Measurements from ENCODE around the gene KLK6.

The KLK6 gene

DNA sequence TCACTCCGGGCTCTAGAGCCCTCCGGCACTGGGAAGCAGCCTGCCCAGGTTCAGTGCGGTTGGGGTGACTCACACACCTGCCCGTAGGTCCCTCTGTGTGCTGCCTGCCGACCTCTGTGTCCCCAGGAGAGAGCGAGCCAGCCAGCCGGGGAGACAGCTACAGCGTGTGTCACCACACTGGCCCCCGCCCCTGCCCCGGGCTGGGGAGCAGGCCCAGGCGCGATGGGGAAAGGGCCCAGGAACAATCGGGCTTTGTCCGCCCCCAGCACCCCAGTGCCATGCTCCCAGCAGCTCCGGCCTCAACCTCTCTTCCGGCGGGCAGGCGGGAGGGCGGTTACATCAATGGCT lies at the start of gene KLK6:
Gene KLK6, minus strand, starts transcription at position 179 of the 348 bp plus-strand sequence. CDS start 1,487 bp downstream, outside the sequence.
- DNase-seq: no peak

DNA sequence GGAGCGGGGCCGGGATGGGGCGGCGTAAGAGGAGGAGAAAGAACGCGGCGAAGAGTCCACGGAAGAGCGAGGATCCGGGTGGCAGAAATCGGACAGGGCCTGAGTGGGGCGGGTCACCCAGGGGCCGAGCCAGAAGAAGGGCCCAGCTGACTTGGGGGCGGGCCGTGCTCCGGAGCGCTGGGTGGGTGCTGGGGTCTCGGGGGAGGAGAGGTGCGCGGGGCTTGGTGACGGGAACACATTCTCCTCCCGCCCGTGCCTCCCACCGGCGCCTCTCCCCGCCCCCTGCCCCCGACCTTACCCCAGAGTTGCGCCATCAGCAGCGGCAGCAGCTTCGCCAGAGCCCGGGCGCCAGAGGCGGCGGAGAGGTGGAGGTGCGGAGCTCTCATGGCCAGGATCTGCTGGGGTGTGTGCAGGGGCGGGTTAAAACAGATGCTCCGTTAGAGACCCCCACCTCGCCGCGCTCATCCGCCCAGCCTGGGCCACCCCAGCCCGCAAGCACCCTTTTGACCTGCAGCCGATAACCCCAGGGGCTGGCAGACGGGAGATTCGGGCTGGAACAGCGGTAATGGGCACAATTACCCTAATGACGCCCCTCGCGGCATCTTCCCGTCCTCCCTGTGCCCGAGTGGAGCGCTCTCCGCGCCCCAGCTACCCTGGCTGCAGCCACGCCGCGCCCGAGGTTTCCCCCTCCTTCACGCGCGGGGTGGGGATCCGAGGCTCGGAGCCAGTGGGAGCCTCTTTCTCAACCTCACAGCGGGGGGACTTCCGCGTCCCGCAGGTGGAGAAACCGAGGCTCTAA lies 49.6 kb upstream of the KLK6 start:
- DNase-seq: no peak

DNA sequence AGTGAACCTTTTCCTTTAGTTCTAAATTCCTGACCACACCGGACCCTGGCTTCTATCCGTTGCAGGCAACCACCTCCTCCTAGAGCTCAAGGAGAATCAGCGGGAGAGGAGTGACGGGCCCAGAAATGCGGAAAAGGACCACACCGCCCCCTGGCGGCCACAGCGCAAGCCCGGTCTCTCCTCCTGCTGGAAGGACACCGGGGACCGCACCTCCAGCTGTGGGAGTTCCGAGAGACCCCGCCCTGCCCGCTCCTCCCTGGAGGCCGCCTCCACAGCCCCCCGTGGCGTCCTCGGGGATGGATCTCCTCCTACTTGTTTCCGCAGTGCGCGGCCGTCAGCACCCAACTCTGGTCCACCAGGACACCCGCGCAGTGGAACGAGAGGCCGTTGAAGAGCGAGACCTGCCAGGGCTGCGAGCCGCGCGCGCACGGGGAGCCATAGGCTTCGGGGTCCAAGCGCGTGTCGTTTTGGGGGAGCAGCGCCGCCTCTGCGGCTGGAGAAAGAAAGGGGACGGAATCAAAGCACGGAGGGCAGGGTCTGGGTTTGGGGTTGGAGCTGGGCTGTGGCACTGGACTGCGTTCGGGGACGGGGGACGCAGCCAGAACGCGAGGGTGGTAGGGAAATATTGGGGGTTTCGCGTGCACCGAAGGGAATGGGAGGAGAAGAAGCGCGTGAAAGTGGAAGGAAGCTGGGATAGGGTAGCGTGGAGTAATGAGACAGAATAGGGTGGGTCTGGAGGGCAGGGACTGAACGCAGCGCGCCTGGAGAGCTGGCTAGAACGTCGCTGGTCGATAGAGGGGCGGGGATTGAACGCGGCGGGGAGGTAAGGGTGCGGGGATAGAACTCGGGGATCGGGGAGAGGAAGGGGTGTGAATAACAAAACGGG lies 47.6 kb upstream of the KLK6 start:
- peak; percentile 17 for DNase-seq

DNA sequence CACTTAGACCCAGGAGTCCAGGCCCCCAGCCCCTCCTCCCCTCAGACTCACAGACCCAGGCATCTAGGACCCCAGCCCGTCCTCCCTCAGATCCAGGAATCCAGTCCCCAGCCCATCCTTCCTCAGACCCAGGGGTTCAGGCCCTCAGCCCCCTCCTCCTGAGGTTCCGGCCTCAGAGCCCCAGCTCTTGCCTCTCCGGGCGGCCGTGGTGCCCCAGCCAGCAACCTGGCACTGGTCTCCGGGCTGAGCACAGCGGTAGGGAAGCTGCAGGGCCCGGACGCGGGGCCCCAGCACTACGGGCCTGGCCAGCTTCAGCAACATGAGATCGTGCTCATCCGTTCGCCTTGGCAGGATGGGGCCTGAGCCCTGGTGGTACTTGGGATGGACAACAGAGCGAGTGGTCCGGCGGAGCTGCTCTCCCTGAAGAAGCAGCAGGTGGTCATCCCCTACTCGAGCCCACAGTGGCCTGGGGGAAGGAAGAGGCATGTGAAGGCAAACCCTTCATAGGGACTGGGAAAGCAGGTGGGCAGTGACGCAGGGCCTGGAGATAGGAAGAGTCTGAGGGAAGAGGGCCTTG lies 46.4 kb upstream of the KLK6 start:
- DNase-seq: no peak

DNA sequence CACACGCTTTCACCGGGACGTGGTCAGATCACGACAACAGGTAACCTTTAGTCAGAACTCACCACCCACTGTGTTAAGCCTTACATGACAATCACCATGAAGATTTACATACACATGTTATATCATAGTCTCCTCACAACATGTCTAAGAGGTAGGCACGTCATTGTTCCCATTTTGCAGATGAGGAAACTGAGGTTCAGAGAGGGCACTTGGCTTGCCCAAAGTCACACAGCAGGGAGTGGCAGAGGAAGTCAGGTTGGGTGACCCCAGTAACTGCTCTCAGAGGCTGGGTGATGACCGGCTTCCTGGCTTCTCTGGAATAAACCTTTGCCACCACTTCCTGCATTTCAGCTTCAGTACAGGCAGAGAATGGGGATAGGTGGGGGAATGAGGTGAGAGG lies 44.9 kb upstream of the KLK6 start:
- no peak for DNase-seq

DNA sequence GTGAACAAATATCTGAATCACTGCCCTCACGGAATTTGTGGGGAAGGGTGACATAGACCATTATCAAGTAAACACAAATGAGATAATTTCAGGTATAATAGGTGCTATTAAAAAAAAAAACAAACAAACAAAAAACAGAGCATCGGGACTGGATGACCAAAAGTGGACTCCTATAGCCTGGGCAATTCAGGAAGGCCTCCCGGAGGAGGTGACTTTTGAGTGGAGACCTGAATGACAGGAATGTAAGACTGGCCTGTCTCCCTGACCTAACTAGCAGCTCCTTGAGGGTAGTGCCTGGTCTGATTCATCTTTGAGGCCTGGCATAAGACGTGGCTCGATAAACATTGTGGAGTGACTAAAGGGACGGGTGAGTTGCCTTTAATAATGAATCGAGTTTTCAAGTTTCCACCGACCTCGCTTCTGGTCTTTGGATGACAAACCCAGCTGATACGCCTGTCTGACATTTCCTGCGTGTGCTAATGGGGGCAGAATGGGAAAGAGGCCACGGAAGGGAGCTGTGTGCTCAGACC lies 43.3 kb upstream of the KLK6 start:
- no peak for DNase-seq

DNA sequence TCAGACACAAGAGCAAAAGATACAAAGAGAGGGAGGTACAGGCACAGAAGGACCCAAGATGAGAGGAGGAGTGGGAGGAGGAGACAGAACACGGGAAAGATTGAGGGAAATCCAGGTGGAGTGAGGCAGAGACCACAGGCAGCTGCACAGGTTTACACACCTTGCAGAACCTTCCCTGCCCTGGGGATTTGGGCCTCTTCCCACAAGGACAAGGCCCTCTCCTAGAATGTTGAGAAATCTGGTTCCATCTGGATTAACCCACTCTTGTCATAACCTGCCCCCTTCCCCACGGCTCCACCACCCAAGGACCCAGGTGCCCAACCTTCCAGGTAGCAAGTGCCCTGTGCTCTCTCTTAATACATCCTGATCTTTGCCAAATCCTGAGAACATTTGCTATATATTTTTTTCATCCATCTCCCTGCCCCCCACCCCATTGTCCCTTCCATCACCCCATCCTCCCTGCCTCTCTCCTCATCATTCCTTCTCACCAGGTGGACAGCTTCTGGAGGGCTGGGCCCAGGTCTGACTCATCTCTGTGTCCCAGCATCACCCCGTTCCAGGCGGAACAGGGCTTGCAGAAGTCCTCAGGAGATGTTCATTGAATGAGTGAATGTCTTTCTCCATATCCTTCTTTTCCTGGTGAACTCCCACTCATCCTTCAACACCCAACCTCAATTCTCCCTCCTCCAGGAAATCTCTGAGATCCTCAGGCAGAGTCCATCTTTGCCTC lies 40.8 kb upstream of the KLK6 start:
- no peak for DNase-seq

DNA sequence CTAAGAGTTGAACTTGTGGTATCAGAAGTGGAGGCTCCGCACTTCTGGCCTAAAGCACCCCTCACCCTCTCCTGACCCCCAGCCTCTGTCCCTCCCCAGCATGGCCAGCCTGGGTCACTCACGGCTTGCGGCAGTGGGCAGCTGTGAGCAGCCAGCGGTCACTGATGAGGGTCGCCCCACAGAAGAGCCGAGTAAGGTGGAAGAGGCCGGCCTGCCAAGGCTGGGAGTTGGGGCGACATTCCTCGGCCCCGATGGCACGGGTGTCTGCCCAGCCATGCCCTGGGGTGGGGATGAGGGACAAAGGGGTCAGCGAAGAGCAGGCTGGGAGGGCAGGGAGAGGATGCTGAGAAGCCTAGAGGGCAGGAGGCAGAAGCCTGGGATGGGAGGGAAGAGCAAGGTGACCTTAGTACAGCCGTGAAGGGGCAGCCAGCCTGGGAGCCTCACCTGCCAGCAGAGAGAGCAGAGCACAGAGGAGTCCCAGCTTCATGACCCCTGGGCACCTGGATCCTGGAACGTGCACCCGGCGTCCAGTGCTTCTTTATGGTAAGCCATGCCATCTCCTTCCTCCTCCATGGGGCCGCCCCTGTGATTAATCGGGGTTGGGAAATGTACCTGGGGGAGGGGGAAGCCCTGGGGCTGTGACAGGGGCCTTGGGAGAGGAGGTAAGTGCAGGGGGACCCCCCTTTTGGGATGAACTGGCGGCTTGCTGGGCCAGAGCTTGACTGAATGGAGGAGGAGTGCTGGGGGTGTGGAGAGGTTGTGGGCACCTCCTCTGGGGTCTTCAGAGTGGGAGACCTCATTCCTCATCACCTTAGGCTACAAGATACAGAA lies 39.9 kb upstream of the KLK6 start:
- DNase-seq: no peak

DNA sequence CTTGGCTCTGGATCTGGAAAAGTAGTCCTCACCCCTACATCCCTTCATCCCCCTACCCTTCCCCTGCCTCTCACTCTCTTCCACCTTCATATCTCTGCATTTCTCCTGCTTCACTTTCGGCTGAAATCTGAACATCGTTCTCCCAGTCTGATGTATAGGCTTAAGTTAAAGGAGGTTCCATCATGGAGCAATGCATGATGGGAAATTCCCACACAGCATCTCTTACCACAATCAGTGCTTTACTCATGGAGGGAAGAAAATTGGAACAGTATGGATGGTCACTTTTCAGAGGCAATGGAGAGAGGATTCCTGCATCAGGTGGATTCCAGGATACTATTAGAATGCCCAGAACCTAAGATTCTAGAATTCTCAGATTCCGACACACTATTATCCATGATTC lies 38.1 kb upstream of the KLK6 start:
- DNase-seq: no peak

DNA sequence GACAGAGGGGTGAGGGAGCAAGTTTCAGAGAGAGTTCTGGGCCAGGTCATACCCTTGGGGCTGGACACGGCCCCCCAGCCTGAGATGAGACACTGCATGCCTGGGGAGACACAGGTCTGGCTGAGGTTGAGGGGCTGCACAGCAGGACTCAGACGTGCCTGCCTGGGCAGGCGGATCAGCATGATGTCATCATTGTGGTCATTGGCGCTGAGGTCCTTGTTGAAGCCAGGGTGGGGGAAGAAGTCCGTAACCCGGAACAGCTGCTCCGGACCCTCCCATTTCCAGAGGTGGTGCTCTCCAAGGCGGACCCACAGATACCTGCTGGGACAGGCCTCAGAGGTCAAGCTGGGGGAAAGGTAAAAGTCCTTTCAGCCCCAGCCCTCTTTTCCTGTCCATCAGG lies 37.0 kb upstream of the KLK6 start:
- no peak for DNase-seq

DNA sequence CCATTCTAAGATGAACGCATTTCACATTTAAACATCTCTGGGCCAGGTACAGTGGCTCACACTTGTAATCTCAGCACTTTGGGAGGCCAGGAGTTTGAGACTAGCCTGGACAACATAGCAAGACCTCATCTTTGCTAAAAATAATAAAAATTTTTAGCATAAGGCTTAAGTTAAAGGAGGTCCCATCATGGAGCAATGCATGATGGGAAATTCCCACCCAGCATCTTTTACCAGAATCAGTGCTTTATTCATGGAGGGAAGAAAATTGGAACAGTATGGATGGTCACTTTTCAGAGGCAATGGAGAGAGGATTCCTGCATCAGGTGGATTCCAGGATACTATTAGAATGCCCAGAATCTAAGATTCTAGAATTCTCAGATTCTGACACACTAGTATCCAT lies 35.9 kb upstream of the KLK6 start:
- DNase-seq: no peak

DNA sequence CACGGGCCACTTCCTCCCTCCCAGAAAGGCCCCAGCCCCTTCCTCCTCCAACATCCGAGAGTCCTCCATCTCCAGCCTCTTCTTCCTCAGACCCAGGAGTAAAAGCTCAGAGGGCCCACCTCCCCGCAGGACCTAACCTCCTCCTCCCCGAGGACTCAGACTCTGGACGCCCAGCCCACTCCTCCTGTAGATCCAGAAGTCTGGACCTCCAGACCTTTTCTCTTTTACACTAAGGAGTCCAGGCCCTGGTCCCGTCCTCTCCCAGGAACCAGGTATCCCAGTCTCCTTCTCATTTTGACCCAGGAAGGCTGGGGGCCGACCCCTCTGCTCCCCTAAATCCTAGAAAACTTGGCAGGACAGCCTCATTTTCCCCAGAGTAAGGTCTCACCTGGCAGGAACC lies 33.9 kb upstream of the KLK6 start:
- DNase-seq: no peak

DNA sequence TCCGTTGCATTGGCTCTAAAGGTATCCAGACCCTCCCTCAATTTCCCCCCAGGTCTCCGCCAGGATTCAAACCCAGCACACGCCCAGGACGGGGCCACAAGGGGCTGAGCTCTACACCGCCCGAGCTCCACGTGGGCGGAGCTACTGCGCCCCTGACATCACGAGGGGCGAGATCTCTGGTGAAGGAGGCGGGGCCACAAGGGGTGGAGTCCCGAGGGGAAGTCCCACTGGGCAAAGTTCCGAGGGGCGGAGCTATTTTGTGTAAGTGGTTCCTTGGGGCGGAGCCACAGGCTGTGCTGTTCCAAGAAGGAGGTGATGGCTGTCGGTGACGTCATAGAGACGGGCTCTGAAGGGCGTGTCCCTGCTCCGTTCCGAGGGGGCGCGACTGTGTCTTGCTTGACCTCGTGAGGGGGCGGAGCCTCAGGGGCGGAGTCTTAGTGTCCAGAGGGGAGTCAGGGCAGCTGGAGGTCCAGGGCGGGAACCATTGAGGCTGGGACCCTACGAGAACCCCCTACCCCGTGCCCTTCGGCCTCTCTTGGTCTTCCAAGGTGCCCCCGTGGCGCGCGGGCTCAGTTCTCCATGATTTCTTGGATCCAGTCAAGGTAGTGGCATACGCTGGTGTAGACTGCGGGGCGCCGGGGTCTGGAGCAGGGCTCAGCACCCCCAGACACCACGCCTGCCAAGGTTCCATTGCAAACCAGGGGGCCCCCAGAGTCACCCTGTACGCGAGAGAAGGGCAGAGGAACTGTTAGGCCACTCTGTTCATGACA lies 33.3 kb upstream of the KLK6 start:
- DNase-seq: no peak

DNA sequence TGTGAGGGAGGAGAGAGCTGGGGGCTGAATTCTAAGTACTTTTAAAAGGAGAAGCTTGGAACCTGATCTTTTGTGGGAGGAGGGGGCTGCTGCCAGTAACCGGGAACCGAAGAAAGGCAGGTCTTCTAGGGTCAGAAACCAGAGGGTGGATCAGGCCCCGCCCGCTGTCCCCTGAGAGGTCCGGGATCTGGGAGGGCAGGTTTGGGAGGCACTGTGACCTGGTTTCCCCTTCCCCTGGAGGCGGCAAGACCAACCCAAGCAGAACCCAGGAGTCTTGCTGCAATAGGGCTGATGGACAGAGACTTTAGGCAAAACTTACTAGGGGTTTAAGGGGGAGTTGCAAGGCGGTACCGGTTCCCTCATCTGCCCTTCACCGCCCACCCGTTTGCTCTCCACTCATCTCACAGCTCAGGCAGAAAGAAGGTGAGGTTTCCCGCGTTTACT lies 32.7 kb upstream of the KLK6 start:
- DNase-seq: no peak

DNA sequence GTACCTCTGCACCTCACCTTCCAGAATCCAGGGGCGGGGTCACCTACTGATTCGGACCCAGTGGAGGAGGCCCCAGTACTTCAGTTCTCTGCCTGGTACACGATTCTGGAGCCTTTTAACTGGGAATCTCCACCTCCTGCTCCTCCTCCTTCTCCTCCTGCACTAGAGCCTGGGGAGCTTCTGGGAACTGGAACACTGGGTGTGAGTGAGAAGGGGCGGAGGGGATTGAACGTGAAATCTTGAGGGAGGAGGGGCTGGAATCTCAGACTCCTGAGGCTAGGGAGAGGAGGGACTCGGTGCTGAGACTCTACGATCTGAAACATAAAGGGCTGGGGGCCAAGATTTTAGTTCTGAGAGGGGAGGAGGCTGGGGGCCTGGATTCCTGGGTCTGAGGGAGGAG lies 32.1 kb upstream of the KLK6 start, which contains the start of gene KLK8:
Gene KLK8, minus strand, starts transcription at position 90 of the 400 bp plus-strand sequence. CDS start 437 bp downstream, outside the sequence.
- no peak for DNase-seq

DNA sequence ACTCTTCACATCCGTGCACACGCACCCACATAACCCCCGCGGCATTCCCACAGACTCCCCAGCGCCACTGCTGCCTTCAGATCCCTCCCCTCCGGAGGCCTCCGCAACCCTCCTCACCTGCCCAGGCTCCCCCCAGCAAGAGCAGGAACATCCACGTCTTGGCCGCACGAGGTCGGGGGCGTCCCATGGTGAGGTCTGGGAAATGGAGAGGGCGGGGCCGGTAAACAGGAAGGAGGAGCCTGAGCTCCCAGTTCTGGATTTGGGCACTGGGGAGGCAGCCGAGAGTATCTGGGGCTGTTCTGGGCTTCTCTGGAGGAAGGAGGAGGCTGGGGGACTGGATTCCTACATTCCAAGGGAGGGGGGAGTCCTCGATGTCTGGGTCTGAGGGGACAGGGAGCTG lies 31.6 kb upstream of the KLK6 start:
- no peak for DNase-seq

DNA sequence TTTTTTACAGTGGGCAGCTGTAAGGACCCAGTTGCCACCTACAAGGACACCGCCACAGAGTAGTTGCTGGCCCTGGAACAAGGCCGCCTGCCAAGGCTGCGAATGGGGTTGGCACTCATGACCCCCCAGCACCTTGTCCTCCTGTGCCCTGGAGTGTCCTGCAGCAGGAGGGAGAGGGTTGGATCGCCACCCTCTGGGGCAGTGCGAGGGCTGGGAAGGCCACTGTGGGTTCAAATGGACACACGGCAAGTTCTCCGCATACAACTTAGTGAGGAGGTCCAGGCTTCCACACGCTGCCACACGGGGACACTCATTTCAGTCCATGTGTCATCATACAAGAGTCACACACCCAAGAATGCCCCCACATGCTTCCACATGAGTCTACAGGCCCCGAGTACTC lies 31.0 kb upstream of the KLK6 start:
- no peak for DNase-seq

DNA sequence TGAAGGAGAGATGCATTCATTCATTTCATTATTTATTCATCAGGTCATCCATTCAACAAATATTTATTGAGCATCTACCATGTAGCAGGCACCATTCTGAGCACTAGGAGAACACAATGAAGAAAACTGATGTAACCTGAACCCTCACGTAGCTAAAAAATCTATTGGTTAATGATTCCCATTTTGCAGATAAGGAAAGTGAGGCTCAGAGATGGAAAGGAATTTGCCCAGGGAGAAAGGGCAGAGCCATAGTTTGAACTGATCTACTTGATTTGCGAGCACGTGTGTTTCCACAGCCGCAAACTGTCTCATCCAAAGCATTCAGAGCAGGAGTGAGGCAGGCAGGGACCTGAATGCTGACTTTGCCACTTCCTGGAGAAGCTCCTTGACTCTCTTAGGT lies 29.3 kb upstream of the KLK6 start:
- no peak for DNase-seq

DNA sequence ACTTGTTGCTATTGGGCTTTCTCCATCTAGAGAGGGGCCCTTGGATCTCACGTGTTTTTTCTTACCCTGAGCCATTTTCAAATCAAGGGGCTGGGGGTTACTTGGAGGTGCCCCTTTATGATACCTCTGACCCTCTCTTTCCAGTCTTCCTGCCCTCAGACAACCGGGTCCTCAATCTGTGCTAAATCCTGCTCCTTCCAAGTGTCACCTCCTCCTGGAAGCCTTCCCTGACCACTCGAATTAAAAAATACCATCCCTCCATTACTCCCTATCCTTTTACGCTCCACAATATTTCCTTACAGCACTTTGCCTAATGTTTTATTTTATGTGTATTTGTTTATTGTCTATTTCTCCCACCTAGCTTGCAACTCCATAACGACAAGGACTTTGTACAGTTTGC lies 28.7 kb upstream of the KLK6 start:
- DNase-seq: no peak

DNA sequence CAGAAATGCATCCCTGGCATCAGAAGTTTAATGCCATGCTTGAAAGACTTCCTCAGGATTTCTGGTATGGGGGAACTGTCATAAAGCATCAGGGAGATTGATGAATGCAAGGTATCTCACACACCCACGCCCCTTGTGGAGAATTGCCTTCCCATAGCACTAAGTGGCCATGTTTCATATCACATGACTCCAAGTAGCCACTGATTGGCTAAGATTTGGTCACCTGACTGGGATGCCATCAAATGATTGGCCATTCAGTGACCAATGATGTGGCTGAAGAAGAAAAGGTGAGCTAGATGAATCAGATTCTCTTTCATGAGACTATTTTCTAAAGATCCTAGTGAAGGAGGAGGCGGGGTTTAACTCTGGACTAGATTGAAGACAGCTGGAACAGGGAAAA lies 24.7 kb upstream of the KLK6 start:
- no peak for DNase-seq

DNA sequence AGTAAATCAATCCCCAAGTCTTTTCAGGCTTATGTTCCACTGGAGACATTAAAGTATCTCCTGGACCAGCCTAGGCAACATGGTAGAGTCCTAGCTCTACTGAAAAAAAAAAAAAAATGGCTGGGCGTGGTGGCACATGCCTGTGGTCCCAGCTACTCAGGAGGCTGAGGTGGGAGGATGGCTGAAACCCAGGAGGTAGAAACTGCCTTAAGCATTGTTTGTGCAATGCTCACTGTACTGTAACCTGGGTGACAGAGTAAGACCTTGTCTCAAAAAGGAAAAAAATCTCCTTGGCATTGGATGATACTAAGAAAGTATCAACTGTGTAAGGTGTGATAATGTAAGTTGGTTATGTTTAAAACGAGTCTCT lies 23.3 kb upstream of the KLK6 start:
- DNase-seq: no peak
